GM20000 (cell line): ENCODE results near the gene SYNM.

Experiments
- DNase-seq: peaks from one replicate; pipeline ENCODE4 v3.0.0; 2012; ENCODE audit warnings: low spot score
- TF ChIP-seq, protein P1 (sequence below): IDR thresholded peaks from 2 replicates; pipeline ENCODE4 v1.5.1; 2012; ENCODE audit warnings: mild to moderate bottlenecking, control low read depth; ENCODE audit errors: extremely low read depth, missing control alignments

Gene SYNM

DNA sequence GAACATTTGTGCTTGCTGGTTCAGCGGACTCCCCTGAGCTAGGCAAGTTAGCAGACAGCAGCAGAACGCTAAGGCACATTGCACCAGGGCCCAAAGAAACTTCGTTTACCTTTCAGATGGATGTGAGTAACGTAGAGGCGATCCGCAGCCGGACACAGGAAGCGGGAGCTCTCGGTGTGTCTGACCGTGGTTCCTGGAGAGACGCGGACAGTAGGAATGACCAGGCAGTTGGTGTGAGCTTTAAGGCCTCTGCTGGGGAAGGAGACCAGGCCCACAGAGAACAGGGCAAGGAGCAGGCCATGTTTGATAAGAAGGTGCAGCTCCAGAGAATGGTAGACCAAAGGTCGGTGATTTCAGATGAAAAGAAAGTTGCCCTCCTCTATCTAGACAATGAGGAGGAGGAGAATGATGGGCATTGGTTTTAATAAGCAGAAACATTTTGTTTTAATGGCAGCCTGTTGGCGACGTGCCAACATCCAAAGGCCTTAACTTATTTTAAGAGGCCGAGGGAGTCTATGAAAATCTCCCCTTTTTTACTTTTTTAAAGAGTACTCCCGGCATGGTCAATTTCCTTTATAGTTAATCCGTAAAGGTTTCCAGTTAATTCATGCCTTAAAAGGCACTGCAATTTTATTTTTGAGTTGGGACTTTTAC lies 27.9 kb downstream of the SYNM start:
- TF ChIP-seq, protein P1, sequence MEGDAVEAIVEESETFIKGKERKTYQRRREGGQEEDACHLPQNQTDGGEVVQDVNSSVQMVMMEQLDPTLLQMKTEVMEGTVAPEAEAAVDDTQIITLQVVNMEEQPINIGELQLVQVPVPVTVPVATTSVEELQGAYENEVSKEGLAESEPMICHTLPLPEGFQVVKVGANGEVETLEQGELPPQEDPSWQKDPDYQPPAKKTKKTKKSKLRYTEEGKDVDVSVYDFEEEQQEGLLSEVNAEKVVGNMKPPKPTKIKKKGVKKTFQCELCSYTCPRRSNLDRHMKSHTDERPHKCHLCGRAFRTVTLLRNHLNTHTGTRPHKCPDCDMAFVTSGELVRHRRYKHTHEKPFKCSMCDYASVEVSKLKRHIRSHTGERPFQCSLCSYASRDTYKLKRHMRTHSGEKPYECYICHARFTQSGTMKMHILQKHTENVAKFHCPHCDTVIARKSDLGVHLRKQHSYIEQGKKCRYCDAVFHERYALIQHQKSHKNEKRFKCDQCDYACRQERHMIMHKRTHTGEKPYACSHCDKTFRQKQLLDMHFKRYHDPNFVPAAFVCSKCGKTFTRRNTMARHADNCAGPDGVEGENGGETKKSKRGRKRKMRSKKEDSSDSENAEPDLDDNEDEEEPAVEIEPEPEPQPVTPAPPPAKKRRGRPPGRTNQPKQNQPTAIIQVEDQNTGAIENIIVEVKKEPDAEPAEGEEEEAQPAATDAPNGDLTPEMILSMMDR = no peak

DNA sequence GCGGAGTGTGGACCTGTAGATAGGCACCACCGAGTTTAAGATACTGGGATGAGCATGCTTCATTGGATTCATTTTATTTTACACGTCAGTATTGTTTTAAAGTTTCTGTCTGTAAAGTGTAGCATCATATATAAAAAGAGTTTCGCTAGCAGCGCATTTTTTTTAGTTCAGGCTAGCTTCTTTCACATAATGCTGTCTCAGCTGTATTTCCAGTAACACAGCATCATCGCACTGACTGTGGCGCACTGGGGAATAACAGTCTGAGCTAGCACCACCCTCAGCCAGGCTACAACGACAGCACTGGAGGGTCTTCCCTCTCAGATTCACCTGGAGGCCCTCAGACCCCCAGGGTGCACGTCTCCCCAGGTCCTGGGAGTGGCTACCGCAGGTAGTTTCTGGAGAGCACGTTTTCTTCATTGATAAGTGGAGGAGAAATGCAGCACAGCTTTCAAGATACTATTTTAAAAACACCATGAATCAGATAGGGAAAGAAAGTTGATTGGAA lies 29.5 kb downstream of the SYNM start:
- TF ChIP-seq, protein P1 = no peak
- DNase-seq = no peak

More for the DNA sequence above, 27.9 kb downstream of the SYNM start:
- DNase-seq = no peak

DNA sequence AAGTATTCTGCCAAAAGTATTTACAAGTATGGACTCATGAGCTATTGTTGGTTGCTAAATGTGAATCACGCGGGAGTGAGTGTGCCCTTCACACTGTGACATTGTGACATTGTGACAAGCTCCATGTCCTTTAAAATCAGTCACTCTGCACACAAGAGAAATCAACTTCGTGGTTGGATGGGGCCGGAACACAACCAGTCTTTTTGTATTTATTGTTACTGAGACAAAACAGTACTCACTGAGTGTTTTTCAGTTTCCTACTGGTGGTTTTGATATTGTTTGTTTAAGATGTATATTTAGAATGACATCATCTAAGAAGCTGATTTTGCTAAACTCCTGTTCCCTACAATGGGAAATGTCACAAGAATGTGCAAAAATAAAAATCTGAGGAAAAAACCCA lies 30.3 kb downstream of the SYNM start:
- TF ChIP-seq, protein P1 = no peak
- DNase-seq = peak; percentile 36

DNA sequence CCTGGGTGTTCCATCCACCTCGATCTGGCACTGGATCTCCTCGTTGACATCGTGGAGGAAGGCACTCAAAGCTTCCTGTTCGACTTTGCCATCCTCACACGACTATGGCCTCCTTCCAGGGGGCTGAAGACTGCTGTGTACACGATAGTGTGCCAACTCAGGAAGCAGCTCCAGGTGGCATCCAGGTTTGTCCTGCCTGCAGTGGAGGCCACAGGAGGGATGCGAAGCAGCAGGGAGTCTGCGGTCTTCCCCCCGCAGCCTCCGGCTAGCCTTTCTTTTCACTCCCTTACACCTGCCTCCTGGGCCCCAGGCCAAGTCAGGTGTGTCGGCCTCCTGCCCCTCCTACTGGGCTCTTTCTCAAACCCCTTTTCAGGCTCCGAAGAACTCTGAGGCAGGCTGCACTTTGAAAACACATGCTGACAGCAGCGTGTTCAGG lies 32.2 kb downstream of the SYNM start:
- DNase-seq = no peak
- TF ChIP-seq, protein P1 = no peak

DNA sequence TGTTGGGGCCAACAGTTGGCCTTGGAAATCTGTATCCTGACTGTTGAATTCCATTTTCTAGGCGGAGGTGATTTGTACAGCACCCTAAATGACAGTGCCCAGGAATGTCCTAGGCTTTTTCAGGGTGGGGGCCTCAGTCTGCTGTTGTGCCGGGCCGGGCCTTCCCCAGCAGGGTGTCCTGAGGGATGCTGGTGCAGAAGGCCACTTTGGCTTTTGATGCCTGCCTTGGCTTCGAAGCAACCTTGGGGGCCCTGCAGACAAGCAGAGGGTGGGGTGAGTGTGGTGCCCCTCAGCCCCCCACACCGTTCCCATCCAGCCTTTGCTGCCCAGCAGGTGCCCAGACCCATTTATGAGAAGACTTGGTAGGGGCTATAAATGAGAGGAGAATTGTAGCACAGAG lies 33.0 kb downstream of the SYNM start:
- no peak for DNase-seq
- TF ChIP-seq, protein P1 = no peak

DNA sequence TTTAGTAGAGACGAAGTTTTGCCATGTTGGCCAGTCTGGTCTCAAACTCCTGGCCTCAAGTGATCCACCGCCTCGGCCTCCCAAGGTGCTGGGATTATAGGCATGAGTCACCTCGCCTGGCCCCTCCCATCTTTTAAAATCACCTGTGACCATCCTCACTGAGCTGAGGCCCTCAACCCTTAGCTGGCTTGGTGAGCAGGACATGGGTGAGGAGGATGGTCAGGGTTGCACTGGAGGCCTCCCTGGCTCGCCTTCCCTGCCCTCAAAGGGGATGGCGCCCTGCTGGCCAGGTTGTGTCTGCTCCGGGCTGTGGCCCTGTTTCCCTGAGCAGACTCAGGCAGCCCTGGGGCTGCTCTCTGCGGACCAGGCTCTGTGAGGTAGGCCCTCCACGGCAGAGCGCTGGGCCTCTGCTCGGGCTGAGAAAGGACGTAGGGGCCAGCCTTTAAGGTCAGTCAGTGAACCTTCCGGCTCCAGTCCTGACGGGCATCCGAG lies 33.7 kb downstream of the SYNM start:
- TF ChIP-seq, protein P1 = no peak
- no peak for DNase-seq

DNA sequence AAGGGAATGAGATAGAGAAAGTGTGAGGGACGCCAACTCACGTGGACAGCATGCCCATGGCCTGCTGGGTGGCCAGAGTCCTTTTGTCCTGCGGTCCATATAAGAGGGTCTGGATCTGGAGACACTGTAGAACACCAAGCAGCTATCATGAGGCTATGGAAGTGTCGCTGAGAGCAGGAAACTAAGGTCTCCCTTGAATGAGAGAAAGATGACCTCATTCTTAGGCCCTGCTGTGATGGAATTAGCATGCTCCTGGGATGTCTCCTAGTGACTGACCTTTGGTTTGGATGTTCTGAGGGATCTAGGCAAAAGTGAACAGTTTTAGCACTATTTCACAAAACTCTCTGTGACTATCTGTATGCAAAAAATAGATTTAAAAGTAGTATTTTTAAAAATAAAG lies 34.4 kb downstream of the SYNM start:
- no peak for DNase-seq
- TF ChIP-seq, protein P1 = no peak
